ENCODE results near the gene FBXL14.
"Not testable (repeated sequence)": the region's sequence is repeated elsewhere in the genome, so short reads cannot be mapped to it uniquely, and the experiment has no call there.

The FBXL14 gene

DNA sequence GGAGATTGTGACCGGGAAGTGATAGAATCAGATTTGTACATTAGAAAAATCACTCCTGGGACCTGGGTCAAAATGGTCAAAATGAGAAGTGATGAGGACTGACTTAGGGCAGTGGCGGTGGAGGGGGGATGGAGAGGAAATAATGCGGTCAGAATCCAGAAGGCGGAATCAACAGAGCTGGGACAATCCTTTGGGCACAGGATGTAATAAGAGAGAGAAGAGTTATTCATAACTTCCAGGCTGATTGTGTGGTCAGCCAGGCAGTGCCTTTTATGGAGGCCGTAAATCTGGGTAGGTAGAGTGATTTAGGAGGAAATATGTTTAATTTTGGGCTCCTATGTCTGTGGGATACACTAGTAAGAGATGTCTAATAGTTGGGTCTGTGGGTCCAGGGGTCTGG lies 21.6 kb downstream of the FBXL14 start:
- DNase-seq (ENCODE audit: low read depth): no peak

DNA sequence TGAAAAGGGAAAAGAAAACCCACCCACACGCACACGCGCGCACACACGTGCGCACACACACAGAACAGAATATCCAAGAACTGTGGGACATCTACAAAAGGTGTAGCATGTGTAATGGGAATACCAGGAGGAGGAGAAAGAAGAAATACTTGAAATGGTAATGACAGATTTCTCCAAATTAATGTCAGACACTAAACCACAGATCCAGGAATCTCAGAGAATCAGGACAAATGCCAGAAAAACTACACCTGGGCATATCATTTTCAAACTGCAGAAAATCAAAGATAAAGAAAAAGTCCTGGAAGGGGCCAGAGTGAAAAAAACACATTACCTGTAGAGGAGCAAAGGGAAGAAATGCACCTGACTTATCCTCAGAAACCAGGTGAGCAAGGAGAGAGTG lies 26.5 kb downstream of the FBXL14 start:
- DNase-seq (ENCODE audit: low read depth): no peak

DNA sequence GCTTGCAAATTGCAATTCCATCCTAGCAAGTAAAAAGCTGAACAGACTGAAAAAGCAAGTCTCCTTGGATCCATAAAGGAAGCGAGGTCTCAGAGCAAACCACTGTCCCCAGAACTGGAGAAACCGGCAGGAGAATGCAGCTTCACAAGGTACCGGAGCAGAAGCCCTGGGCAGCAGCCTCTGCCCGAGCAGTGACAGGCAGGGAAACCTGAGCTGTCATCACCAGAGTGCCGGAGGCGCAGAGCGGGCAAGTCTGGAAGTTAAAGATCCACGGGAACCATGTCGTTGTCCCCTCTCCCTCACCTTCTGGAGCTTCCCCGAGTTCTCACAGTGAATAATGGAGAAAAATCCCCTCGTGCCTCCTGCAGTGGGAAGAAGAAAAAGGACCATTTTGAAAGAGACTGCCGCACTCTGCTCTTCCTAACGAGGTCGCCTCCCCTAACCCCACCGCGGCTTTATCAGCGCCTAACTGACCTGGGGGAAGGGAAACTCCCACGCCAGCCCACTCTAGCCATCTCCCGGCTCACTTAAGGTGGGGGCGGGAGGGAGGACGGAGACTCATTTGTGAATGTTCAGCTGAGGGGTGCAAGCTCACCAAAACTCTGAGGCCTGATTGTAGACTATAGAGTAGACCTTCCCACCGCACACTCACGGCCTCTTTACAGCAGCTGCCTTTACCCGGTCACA lies 27.8 kb downstream of the FBXL14 start:
- DNase-seq (ENCODE audit: low read depth): no peak

DNA sequence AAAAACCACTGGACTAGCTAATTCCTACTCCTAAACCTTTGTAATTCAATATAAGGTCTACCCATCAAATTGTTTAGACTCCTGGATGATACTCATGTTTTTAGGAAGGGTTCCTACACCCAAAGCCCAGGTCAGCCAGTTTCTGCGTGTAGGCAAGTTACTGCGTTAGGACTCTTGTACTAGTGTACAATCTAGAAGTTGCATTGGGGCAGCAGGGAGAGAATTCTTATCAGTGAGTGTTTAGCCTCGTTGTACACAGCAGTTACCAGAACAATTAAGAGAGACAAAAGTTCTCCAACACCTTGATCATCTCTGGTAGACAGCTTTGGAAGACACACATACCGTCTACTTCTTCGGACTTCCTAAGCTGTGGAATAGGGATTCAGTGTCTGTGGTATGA lies 29.2 kb downstream of the FBXL14 start:
- DNase-seq (ENCODE audit: low read depth): no peak

DNA sequence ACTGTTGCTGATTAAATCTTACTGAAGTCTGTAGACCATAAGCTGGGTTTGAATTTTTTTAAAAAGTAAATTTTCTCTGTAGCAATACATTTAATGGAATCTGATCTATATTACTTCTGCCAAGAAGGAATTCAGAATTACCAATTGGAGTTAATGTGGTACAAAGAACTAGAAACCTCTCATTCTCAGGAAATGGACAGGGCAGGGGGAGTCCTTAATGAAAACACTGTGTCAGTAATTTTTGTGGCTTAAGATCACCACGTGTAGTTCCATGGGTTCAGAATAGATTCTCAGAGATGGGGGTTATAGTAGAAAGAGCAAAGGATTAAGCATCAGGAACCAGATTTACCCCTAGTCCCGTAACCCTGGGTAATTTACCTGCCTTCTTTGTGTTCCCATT lies 30.3 kb downstream of the FBXL14 start:
- DNase-seq (ENCODE audit: low read depth): no peak

DNA sequence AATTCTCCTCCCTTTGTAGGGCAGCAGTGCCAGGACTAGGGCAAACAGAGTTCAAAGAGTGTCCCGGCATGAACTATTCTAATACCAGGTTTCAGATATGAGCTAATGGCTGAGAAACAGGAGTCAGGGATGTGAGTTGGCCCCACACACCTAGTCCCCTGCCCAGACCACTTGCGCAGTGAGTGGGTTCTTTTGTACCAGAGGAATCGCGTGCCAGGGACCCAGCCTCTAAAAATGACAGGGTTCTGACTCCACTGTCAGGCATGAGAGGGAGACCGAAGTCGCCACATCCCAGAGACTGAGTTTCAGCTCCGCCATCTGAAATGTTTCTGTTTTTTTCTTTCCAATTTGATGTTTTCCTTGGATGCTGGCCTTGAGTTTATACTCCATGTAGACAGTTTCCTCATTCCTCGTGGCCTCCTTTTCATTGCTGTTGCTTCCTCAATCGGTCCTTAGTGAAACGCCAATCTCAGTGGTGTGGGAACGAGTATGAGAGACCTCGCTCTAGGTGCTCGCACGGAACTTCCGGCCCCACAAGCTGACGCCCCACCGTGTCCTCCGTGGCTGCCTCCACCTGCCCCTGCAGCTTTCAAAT lies 31.5 kb downstream of the FBXL14 start:
- no peak for DNase-seq (ENCODE audit: low read depth)

DNA sequence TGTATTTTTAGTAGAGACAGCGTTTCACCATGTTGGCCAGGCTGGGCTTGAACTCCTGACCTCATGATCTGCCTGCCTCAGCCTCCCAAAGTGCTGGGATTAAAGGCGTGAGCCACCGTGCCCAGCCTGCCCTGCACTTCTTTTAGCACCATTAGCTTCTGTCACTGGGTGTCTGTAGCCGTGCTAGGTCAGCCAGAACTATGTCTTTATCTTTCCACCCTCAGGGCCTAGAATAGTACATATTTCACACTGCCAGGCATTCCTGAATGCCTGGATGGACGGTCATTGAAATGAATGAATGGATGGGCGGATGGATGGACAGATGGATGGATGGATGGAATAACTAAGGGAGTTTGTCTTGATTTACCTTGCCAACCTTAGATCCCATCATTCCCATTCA lies 33.7 kb downstream of the FBXL14 start:
- no peak for DNase-seq (ENCODE audit: low read depth)

DNA sequence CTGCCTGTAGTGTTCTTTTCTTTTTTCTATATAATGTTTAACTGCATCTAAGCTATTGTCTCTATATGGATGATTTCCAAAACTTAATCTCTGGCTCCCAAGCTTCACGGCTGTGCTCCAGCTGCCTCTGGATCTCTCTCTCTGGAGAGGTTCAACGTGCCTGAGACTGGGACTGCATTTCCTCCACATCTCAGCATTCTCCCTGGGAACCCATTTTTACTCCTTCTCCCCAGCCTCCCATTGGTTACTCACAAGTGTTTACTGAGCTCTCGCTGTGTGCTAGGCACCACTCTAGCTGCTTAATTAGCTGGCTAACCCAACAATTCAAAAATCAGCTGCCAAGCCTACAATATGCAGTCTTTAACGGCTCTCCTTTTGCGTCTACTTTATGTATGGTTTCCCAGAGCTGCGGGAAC lies 34.7 kb downstream of the FBXL14 start:
- DNase-seq (ENCODE audit: low read depth): no peak

DNA sequence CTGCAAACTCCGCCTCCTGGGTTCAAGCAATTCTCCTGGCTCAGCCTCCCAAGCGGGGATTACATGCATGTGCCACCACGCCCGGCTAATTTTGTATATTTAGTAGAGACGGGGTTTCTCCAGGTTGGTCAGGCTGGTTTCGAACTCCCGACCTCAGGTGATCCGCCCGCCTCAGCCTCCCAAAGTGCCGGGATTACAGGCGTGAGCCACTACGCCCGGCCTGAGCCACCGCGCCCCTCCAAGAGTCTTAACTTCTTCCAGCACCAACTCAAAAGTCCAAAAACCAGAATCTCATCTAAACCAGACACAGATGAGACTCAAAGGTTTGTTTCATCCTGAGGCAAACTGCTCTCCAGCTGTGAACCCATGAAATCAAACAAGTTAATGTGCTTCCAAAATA lies 36.3 kb downstream of the FBXL14 start:
- not testable (repeated sequence) for DNase-seq (ENCODE audit: low read depth)

DNA sequence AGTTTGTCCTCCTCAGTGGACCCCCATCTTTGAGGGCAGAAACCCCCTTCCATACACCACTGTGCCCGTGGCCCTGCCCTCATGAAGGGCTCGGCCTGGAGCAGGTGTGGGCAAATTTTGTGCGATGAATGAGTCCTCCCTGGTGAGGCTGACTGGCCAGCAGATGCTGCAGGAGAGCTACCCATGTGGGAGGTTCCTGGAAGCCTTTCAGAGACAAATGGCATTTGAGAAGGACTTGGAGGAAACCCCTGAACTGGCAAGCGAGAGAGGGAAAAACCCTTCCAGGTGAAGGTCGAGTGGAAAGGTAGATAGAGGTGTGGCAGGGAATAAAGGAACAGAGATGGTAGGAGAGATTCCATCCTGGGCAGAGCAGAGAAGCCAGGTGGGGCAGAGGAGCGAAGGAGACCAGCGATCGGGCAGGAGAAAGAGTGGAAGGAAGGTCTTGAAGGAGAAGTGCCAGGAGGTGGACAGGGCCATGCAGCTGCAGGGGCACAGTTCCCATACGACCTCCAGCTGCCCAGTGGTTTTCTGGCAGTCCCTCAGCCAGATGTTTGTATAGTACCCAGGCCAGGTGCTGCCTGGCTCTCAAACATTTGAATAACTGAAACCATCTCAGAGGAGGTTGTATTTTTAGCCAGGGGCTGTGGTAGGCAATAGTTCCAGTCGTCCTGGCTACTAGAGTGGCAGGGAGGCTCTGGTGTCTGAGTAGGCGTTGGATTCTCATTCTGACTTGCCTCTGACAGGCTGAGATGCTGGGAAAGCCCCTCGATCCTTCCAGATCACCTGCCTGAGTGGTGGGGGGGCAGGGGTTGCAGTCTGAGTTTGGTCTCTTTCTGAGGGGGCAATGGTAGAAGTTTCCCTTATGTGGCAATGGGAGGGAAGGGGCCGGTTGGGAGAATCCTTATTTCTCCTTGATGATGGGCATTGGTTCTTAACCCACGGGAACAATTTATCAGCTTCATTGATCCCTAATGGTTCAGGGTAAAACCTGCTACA lies 40.1 kb downstream of the FBXL14 start:
- no peak for DNase-seq (ENCODE audit: low read depth)

DNA sequence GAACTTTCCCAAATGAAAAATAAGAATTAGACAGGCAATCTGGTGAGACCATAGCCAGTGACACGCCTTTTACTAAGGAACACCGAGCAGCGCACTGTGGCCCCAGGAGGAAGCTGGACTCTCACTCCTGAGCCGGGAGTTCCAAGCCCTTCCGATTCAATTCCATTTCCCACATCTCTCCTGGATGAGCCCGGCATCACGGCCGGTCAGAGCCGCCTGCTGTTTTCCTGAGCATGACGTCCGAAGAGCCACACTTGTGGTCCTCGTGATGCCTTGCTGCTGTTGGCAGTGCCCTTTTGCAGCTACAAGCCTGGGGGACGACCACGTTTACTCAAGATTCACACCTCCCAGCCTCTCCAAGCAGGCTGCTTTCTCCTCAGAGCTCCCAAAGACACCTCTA lies 40.8 kb downstream of the FBXL14 start:
- DNase-seq (ENCODE audit: low read depth): no peak

DNA sequence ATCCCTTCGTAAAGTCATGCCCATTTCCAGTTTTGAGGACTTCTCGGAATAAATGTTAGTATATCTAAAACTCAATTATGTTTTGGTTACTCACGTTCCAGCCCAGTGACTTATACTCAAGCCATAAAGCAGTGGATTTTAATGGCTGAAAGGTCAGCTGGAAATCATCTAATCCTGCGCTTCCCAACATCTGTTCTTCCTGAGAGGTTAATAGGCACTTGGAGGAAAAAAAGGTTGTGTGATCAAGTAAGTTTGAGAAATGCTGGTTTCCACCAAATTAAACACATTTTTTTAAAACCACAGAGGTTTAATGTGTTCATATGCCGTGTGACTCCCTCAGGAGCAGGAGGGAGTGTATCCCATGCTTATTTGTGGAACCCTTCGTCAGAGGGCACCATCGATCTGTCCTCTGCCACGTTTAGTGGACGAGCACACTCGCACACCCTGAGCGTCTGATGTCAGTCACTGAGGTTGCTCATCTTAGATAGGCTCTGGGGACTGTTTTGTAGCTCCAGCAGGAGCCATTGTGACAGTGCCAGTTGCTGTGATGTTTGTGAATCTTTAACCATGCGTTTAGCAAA lies 41.4 kb downstream of the FBXL14 start:
- DNase-seq (ENCODE audit: low read depth): no peak

DNA sequence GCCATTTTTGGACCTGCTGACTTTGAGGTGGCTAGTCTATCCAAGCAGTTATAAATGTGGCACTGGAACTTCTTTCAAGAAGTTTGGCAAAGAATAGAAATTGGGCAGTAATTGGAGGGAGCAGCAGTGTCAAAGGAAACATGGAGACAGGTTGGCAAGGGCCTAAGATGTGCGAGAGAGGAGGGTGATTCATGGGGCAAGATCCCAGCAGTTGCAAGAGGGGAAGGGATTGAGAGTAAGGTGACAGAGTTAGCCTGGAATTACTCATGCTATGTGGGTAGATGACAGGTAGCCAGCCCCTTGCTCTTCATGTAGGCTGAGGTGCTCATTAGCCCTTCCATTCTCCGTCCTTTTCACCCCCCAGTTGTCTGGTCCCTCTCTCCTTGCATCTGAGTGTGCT lies 42.2 kb downstream of the FBXL14 start:
- DNase-seq (ENCODE audit: low read depth): no peak

DNA sequence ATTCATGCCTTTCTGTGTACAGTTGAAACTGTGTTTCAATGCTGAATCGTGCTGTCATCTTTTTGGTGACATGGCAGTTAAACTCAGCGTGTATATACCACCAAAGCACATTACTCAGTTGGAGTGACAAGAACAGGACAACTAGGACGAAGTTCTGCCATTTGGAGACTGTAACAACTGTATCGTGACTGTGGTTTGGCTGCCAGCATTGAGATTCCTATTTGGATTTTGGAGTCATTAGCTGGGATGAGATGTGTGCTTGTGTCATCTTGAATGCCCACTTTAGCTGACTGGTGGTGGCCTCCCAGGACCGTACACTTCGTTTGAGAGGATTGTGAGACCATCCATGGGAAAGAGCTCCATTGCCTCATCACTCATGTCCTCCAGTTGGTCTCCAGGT lies 42.9 kb downstream of the FBXL14 start:
- DNase-seq (ENCODE audit: low read depth): no peak

DNA sequence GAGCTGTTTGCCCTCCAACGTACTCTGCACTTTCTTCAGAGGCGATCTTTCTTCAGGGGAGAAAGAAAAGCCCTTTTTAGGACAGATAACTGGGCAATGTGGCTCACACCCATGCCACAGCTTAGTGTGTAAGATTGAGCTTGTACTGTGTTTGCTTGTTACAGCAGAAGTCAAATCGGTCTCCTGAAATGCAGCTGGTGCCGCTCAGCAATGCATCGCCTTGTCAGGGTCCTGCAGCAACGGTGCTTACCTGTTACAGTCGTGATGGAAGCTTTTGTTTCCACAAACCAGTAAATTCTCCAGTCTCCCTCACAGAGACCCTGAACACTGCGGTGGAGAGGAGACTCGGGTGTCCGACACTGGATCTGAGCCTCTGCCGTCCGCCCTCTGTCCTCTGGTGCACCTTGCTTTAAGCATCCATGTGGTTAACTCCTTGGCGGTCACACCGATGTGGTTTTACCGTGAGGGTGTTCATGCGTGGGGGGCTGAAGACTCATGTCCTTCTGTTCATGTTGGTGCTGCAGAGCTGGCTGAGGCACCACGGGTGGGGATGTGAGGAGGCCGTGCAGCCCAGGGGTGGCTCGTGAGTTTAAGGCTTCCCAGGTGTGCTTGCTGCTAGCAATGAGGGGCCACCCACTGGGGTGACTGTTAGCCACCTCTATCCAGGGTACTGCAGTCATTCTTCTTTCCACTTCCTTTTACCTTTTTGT lies 47.3 kb downstream of the FBXL14 start:
- DNase-seq (ENCODE audit: low read depth): no peak

DNA sequence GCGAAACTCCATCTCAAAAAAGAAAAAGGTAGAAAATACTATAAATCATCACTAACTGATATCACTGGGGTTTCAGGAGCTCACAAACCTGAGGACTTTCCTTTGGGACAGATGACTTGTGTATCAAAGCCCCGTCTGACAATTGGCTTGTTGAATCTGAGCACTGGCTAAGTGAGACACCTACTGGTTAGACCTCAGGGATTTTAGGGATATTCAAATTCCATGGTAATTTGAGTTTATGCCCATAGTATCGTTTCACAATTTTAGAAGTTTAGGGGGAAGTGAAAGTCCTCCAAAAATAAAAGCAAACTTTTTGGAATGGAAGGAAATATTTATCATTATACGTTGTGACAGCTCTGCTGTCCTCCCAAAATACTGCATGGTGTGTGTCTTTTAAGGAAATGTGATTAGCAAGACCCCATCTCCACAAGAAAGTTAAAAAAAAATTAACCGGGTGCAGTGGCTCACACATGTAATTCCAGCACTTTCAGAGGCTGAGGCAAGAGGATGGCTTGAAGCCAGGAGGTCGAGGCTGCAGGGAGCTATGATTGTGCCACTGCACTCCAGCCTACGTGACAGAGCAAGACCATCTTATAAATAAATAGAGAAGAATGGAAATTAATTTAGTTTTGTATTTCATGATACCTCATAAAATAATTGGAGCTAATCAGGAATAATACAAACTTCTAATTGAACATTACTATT lies 49.2 kb downstream of the FBXL14 start:
- DNase-seq (ENCODE audit: low read depth): no peak

DNA sequence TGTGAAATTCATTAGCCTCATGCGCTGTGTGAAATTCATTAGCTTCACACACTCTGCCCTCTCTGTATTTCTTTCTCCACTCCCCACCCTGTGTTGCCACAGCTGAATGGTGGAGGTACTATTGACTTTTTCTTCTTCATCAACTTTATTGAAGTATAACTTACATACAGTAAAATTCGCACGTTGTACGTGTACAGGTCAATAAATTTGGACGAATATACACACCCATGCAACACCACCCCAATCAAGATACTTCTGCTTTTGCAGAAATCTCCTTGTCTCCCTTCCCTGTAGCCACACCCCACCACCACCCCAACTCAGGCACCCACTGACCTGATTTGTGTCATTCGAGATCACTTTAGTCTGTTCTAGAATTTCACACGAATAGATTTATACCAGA lies 51.8 kb downstream of the FBXL14 start:
- DNase-seq (ENCODE audit: low read depth): no peak

DNA sequence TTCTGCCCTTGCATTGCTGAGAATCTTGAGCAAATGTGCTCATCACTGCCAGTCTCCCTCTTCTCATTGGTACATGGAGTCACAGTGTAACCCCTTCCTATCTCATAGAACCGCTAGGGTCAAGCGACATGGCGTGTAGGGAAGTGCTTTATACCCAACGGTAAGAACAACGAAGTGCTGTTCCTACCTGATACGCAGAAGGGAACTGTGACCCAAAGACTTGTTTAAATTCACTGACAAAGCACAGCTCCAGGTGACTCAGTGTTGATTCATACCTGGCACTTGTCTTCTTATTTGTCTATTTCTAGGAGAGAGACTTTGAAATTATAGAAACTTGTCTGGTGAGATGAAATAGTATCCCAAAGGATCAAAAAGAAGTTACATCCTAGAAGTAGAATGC lies 53.7 kb downstream of the FBXL14 start:
- DNase-seq (ENCODE audit: low read depth): no peak

DNA sequence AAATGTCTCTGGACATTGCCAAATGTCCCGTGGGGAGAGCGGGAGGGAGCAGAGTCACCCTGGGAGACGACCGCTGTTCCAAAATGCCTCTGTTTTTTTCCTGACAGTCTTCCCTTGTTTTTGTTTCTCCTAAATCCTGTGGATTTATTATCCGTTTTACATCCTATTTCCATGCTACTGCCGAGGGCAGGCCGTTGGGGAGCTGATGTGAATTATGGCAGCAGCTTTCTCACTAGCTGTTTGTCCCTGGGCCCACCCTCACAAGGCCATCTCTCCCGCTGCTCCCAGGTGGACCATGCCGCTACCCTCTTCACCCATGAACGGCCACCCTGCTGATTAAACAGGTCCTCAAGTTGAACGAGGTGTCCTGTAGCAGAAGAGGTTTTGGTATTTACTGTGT lies 55.2 kb downstream of the FBXL14 start:
- no peak for DNase-seq (ENCODE audit: low read depth)

DNA sequence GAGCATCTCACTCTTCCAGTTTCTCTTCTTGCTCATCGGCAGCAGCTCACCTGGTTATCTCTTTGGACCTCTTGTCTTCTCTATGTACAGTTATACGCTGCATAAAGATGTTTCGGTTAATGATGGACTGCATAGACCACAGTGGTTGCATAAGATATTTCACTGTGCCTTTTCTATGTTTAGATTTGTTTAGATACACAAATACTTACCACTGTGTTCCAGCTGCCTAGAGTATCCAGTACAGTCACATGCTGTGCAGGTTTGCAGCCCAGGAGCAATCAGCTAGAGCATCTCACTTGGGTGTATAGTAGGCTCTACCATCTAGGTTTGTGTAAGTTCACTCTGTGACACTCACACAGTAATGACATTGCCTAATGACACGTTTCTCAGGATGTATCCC lies 57.6 kb downstream of the FBXL14 start:
- no peak for DNase-seq (ENCODE audit: low read depth)

DNA sequence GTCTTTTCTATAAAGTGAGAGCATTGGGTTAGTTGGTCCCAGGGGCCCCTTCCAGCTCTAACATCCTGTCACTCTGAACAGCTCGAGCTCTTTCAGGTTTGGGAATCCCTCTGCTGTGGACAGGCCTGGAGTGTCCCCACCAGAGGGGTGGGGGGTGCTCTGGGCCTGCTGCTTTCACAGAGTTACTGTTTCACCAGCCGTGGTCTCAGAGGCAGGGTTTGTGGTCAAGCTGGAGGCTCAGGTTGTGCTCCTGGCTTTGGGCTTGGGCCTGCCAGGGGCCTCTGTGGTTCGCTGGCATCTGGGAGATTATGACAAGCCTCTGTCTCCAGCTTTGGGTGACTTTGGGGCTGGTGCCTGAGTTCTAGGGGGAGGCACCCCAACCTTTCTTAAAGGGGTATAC lies 59.6 kb downstream of the FBXL14 start:
- no peak for DNase-seq (ENCODE audit: low read depth)

Measured in stimulated activated CD4-positive, alpha-beta T cell treated with anti-CD3 and anti-CD28 coated beads, Interleukin-2, amount 100 ng/mL, for 4 hours (primary cell).